ENCODE data around the gene TNFRSF21.
"Not testable (repeated sequence)": the region's sequence is repeated elsewhere in the genome, so short reads cannot be mapped to it uniquely, and the experiment has no call there.

TNFRSF21 gene

GRCh38 chr6:47336334-47336733, 26.6 kb upstream of the TNFRSF21 start:
- no peak overlapping the region for H3K4me3 ChIP-seq (ENCODE audit: low read length, poor library complexity, severe bottlenecking)
- H3K4me2 ChIP-seq (ENCODE audit: low read depth, low read length, poor library complexity, severe bottlenecking) = no peak overlapping the region
- H3K79me2 ChIP-seq (ENCODE audit: insufficient read depth, low read length) = no peaks in the 10 kb centered on the region
- H3K27me3 ChIP-seq (ENCODE audit: insufficient read depth, low read length, poor library complexity, severe bottlenecking) = no peaks in the 10 kb centered on the region
- no peaks in the 10 kb centered on the region for H3K4me1 ChIP-seq (ENCODE audit: insufficient read depth, low read length, poor library complexity, severe bottlenecking)
- H4K20me1 ChIP-seq (ENCODE audit: insufficient read depth, low read length, poor library complexity, severe bottlenecking) = no peaks in the 10 kb centered on the region
- H3F3A ChIP-seq (ENCODE audit: low read depth) = no peaks in the 10 kb centered on the region
- no peaks in the 10 kb centered on the region for H3K9me2 ChIP-seq (replicated peaks; ENCODE audit: low read depth, low read length)
- no peaks in the 10 kb centered on the region for H3K36me3 ChIP-seq (ENCODE audit: insufficient read depth, low read length)
- TF ChIP-seq EZH2phosphoT487 (IDR thresholded peaks at IDR 0.05; ENCODE audit: borderline replicate concordance) (no peak), CTCF (conservative IDR thresholded peaks at IDR 0.05; ENCODE audit: low read length) (no peak)
- H2AFZ ChIP-seq (ENCODE audit: low read length) = no peak overlapping the region
- no peaks in the 10 kb centered on the region for H3K9me3 ChIP-seq (ENCODE audit: insufficient read depth, low read depth, low read length)
- no peak overlapping the region for H3K9ac ChIP-seq (ENCODE audit: low read depth, low read length, poor library complexity, severe bottlenecking)

- Histone ChIP-seq H3K4me3 (ENCODE audit: low read length, poor library complexity, severe bottlenecking) (no peak overlapping the region), H4K20me1 (ENCODE audit: insufficient read depth, low read length, poor library complexity, severe bottlenecking) (no peaks in the 10 kb centered on the region), H3K9me2 (replicated peaks; ENCODE audit: low read depth, low read length) (no peaks in the 10 kb centered on the region), H3F3A (ENCODE audit: low read depth) (no peaks in the 10 kb centered on the region), H3K79me2 (ENCODE audit: insufficient read depth, low read length) (no peaks in the 10 kb centered on the region), H2AFZ (ENCODE audit: low read length) (no peak overlapping the region), H3K36me3 (ENCODE audit: insufficient read depth, low read length) (no peaks in the 10 kb centered on the region), H3K9ac (ENCODE audit: low read depth, low read length, poor library complexity, severe bottlenecking) (no peak overlapping the region), H3K9me3 (ENCODE audit: insufficient read depth, low read depth, low read length) (no peaks in the 10 kb centered on the region), H3K4me1 (ENCODE audit: insufficient read depth, low read length, poor library complexity, severe bottlenecking) (no peaks in the 10 kb centered on the region), H3K27me3 (ENCODE audit: insufficient read depth, low read length, poor library complexity, severe bottlenecking) (no peaks in the 10 kb centered on the region), H3K4me2 (ENCODE audit: low read depth, low read length, poor library complexity, severe bottlenecking) (no peak overlapping the region)
- no peak for TF ChIP-seq CTCF (conservative IDR thresholded peaks at IDR 0.05; ENCODE audit: low read length)
- TF ChIP-seq EZH2phosphoT487 (IDR thresholded peaks at IDR 0.05; ENCODE audit: borderline replicate concordance) = no peak
These were observed 25.8 kb upstream of the TNFRSF21 start for GRCh38 chr6:47335466-47335865.

- Histone ChIP-seq H3K9me3 (ENCODE audit: insufficient read depth, low read depth, low read length) (no peaks in the 10 kb centered on the region), H3K36me3 (ENCODE audit: insufficient read depth, low read length) (no peaks in the 10 kb centered on the region), H3K9me2 (replicated peaks; ENCODE audit: low read depth, low read length) (no peaks in the 10 kb centered on the region), H3K79me2 (ENCODE audit: insufficient read depth, low read length) (no peaks in the 10 kb centered on the region), H4K20me1 (ENCODE audit: insufficient read depth, low read length, poor library complexity, severe bottlenecking) (no peaks in the 10 kb centered on the region), H3F3A (ENCODE audit: low read depth) (no peaks in the 10 kb centered on the region), H3K4me1 (ENCODE audit: insufficient read depth, low read length, poor library complexity, severe bottlenecking) (no peaks in the 10 kb centered on the region), H3K4me2 (ENCODE audit: low read depth, low read length, poor library complexity, severe bottlenecking) (no peak overlapping the region), H2AFZ (ENCODE audit: low read length) (no peak overlapping the region), H3K9ac (ENCODE audit: low read depth, low read length, poor library complexity, severe bottlenecking) (no peak overlapping the region), H3K27me3 (ENCODE audit: insufficient read depth, low read length, poor library complexity, severe bottlenecking) (no peaks in the 10 kb centered on the region), H3K4me3 (ENCODE audit: low read length, poor library complexity, severe bottlenecking) (no peak overlapping the region)
- TF ChIP-seq EZH2phosphoT487 (IDR thresholded peaks at IDR 0.05; ENCODE audit: borderline replicate concordance) (no peak), CTCF (conservative IDR thresholded peaks at IDR 0.05; ENCODE audit: low read length) (no peak)
These were observed 24.6 kb upstream of the TNFRSF21 start for GRCh38 chr6:47334334-47334733.

GRCh38 chr6:47328606-47329005, 18.9 kb upstream of the TNFRSF21 start:
- H2AFZ ChIP-seq (ENCODE audit: low read length); H3K9ac ChIP-seq (ENCODE audit: low read depth, low read length, poor library complexity, severe bottlenecking); H3K4me2 ChIP-seq (ENCODE audit: low read depth, low read length, poor library complexity, severe bottlenecking); H3K27me3 ChIP-seq (ENCODE audit: insufficient read depth, low read length, poor library complexity, severe bottlenecking); H3K79me2 ChIP-seq (ENCODE audit: insufficient read depth, low read length); H3K36me3 ChIP-seq (ENCODE audit: insufficient read depth, low read length); H3F3A ChIP-seq (ENCODE audit: low read depth); H3K4me1 ChIP-seq (ENCODE audit: insufficient read depth, low read length, poor library complexity, severe bottlenecking); H3K9me2 ChIP-seq (replicated peaks; ENCODE audit: low read depth, low read length); H3K9me3 ChIP-seq (ENCODE audit: insufficient read depth, low read depth, low read length); H4K20me1 ChIP-seq (ENCODE audit: insufficient read depth, low read length, poor library complexity, severe bottlenecking); H3K4me3 ChIP-seq (ENCODE audit: low read length, poor library complexity, severe bottlenecking): not testable (repeated sequence)

GRCh38 chr6:47328139-47328538, 18.4 kb upstream of the TNFRSF21 start:
- H3F3A ChIP-seq (ENCODE audit: low read depth); H2AFZ ChIP-seq (ENCODE audit: low read length); H3K9me2 ChIP-seq (replicated peaks; ENCODE audit: low read depth, low read length); H3K4me1 ChIP-seq (ENCODE audit: insufficient read depth, low read length, poor library complexity, severe bottlenecking); H3K9me3 ChIP-seq (ENCODE audit: insufficient read depth, low read depth, low read length); H3K36me3 ChIP-seq (ENCODE audit: insufficient read depth, low read length); H3K27me3 ChIP-seq (ENCODE audit: insufficient read depth, low read length, poor library complexity, severe bottlenecking); H4K20me1 ChIP-seq (ENCODE audit: insufficient read depth, low read length, poor library complexity, severe bottlenecking); H3K4me3 ChIP-seq (ENCODE audit: low read length, poor library complexity, severe bottlenecking); H3K79me2 ChIP-seq (ENCODE audit: insufficient read depth, low read length); H3K4me2 ChIP-seq (ENCODE audit: low read depth, low read length, poor library complexity, severe bottlenecking); H3K9ac ChIP-seq (ENCODE audit: low read depth, low read length, poor library complexity, severe bottlenecking): not testable (repeated sequence)
